Measurements from ENCODE around the gene RABIF.

DNA sequence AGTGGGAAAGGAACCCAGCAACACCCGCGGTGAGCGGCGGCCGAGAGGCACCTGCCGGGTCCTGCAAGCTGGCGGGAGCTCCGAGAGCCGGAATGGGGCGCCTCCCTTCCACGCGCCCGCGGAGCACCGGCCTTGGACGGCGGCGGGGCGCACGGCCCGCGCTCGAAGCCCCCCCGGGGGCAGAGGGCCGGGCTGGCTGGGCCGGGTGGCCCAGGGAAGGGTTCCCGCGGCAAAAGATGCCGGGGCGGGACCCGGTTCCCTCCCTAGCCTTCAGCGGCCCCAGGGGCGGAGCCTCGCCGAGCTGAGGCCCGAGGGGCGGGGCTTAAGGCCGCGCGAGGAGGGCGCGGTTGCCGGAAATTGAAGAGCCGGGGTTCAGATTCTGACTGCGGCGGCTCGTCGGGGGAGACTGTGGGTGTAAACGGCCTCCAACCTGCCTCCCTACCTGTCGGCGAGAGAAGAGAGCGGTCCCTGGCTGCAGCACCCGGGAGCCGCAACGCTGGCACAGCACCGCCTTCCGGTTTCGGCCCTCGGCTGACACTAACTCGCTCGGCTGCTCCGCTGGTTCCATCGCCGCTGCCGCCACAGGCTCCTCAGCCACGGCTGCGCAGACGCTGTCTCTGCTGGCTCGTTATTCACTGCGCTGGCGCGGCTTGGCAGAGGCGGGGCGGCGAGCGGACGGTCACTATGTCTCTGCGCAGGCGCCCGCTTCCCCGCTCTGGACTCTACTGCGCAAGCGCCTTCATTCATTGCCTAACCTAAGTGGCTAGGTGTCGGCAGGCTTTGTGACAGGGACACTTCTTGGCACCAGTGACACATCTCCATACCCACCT lies at the start of gene RABIF:
- TF ChIP-seq, protein P1, sequence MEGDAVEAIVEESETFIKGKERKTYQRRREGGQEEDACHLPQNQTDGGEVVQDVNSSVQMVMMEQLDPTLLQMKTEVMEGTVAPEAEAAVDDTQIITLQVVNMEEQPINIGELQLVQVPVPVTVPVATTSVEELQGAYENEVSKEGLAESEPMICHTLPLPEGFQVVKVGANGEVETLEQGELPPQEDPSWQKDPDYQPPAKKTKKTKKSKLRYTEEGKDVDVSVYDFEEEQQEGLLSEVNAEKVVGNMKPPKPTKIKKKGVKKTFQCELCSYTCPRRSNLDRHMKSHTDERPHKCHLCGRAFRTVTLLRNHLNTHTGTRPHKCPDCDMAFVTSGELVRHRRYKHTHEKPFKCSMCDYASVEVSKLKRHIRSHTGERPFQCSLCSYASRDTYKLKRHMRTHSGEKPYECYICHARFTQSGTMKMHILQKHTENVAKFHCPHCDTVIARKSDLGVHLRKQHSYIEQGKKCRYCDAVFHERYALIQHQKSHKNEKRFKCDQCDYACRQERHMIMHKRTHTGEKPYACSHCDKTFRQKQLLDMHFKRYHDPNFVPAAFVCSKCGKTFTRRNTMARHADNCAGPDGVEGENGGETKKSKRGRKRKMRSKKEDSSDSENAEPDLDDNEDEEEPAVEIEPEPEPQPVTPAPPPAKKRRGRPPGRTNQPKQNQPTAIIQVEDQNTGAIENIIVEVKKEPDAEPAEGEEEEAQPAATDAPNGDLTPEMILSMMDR (IDR thresholded peaks at IDR 0.05 in 8 of 11, conservative IDR thresholded peaks at IDR 0.05 in 3 of 11): peak in 7 of 11 experiments; percentile 16 to 48 (median 30)
- TF ChIP-seq POLR2AphosphoS5 (IDR thresholded peaks at IDR 0.05): peak; percentile 98 to 99 (median 99)
- TF ChIP-seq POLR2A (IDR thresholded peaks at IDR 0.05): peak; percentile 76 to 92 (median 81)

All from spleen (tissue), 7 donors.